Measurements from ENCODE around the gene BRCC3. TPM values are rescaled to one million over a fixed set of nuclear protein-coding genes. Genes with fewer than 3 reads are reported as not detected.

BRCC3 gene
- polyA plus RNA-seq, 1 of the 3 experiments (the other 2 are of a cell fraction) = 11.2 TPM

DNA sequence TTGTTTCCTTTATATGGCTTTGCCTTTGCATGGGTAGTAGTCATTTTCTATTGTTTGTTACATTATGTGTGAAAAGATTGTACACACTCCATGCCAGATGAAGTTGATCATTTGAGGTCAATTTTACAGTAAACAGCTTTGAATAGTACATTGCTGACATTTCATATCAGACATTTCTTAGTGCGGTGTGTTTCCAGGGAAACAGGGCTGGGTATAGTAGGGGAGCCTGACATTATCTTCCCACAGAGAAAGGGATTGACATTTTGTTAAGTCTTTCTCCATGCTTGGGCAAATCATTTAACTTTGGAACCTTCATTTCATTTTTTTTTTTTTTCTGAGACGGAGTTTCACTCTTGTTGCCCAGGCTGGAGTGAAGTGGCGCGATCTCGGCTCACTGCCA lies 39.7 kb upstream of the BRCC3 start:
- no peak for DNase-seq
- ChIA-PET CTCF (no interaction called here), POLR2A (no interaction called here)
- H3K9me2 ChIP-seq = no peaks in the 10 kb centered on the region
- H3F3A ChIP-seq (replicated peaks; ENCODE audit: insufficient read depth) = peaks cover 4% of the 10 kb centered on the region
- H3K4me1 ChIP-seq (ENCODE audit: control insufficient read depth in 1 of 2, insufficient read depth in 2 of 2, low read depth in 1 of 2, low read length in 1 of 2) = no peaks in the 10 kb centered on the region; a peak in 1 of 4 replicates
- TF ChIP-seq GABPA (IDR thresholded peaks at IDR 0.05; ENCODE audit: low read depth) (no peak), TEAD4 (IDR thresholded peaks at IDR 0.05; ENCODE audit: borderline replicate concordance, insufficient read depth) (no peak), MEF2A (IDR thresholded peaks at IDR 0.05; ENCODE audit: borderline replicate concordance, low read depth) (no peak), EP300 (IDR thresholded peaks at IDR 0.05; ENCODE audit: borderline replicate concordance in 1 of 2, low read depth in 1 of 2, low read length in 1 of 2) (no peak), TAF1 (IDR thresholded peaks at IDR 0.05; ENCODE audit: borderline replicate concordance, low read depth, low read length) (no peak), RAD21 (IDR thresholded peaks at IDR 0.05; ENCODE audit: low read length) (no peak), ELF1 (IDR thresholded peaks at IDR 0.05) (no peak), NFIC (IDR thresholded peaks at IDR 0.05; ENCODE audit: borderline replicate concordance) (no peak), JUND (IDR thresholded peaks at IDR 0.05) (no peak), CHD2 (IDR thresholded peaks at IDR 0.05; ENCODE audit: low read length, partially characterized antibody) (no peak), FOSL2 (IDR thresholded peaks at IDR 0.05; ENCODE audit: borderline replicate concordance, low read depth) (no peak), YY1 (IDR thresholded peaks at IDR 0.05; ENCODE audit: low read depth) (no peak), RFX5 (IDR thresholded peaks at IDR 0.05; ENCODE audit: low read length) (no peak)
- TF ChIP-seq, protein P1, sequence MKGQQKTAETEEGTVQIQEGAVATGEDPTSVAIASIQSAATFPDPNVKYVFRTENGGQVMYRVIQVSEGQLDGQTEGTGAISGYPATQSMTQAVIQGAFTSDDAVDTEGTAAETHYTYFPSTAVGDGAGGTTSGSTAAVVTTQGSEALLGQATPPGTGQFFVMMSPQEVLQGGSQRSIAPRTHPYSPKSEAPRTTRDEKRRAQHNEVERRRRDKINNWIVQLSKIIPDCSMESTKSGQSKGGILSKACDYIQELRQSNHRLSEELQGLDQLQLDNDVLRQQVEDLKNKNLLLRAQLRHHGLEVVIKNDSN (IDR thresholded peaks at IDR 0.05; ENCODE audit: borderline replicate concordance, low read depth) = no peak
- TF ChIP-seq, protein P2, sequence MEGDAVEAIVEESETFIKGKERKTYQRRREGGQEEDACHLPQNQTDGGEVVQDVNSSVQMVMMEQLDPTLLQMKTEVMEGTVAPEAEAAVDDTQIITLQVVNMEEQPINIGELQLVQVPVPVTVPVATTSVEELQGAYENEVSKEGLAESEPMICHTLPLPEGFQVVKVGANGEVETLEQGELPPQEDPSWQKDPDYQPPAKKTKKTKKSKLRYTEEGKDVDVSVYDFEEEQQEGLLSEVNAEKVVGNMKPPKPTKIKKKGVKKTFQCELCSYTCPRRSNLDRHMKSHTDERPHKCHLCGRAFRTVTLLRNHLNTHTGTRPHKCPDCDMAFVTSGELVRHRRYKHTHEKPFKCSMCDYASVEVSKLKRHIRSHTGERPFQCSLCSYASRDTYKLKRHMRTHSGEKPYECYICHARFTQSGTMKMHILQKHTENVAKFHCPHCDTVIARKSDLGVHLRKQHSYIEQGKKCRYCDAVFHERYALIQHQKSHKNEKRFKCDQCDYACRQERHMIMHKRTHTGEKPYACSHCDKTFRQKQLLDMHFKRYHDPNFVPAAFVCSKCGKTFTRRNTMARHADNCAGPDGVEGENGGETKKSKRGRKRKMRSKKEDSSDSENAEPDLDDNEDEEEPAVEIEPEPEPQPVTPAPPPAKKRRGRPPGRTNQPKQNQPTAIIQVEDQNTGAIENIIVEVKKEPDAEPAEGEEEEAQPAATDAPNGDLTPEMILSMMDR (IDR thresholded peaks at IDR 0.05) = no peak
- TF ChIP-seq, protein P3, sequence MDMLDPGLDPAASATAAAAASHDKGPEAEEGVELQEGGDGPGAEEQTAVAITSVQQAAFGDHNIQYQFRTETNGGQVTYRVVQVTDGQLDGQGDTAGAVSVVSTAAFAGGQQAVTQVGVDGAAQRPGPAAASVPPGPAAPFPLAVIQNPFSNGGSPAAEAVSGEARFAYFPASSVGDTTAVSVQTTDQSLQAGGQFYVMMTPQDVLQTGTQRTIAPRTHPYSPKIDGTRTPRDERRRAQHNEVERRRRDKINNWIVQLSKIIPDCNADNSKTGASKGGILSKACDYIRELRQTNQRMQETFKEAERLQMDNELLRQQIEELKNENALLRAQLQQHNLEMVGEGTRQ (IDR thresholded peaks at IDR 0.05; ENCODE audit: borderline replicate concordance, low read depth, low read length) = no peak
- TF ChIP-seq, protein P4, sequence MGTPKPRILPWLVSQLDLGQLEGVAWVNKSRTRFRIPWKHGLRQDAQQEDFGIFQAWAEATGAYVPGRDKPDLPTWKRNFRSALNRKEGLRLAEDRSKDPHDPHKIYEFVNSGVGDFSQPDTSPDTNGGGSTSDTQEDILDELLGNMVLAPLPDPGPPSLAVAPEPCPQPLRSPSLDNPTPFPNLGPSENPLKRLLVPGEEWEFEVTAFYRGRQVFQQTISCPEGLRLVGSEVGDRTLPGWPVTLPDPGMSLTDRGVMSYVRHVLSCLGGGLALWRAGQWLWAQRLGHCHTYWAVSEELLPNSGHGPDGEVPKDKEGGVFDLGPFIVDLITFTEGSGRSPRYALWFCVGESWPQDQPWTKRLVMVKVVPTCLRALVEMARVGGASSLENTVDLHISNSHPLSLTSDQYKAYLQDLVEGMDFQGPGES (IDR thresholded peaks at IDR 0.05; ENCODE audit: low read depth, low read length) = no peak
- TF ChIP-seq, protein P5, sequence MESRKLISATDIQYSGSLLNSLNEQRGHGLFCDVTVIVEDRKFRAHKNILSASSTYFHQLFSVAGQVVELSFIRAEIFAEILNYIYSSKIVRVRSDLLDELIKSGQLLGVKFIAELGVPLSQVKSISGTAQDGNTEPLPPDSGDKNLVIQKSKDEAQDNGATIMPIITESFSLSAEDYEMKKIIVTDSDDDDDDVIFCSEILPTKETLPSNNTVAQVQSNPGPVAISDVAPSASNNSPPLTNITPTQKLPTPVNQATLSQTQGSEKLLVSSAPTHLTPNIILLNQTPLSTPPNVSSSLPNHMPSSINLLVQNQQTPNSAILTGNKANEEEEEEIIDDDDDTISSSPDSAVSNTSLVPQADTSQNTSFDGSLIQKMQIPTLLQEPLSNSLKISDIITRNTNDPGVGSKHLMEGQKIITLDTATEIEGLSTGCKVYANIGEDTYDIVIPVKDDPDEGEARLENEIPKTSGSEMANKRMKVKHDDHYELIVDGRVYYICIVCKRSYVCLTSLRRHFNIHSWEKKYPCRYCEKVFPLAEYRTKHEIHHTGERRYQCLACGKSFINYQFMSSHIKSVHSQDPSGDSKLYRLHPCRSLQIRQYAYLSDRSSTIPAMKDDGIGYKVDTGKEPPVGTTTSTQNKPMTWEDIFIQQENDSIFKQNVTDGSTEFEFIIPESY (IDR thresholded peaks at IDR 0.05; ENCODE audit: borderline replicate concordance, low read depth) = no peak
- peaks cover 52% of the 10 kb centered on the region for H3K79me2 ChIP-seq (ENCODE audit: insufficient read depth)
- no peaks in the 10 kb centered on the region for H3K9me3 ChIP-seq
- H3K27me3 ChIP-seq (ENCODE audit: insufficient read depth) = no peaks in the 10 kb centered on the region
- H3K27ac ChIP-seq (ENCODE audit: low read depth in 2 of 2, low read length in 1 of 2) = no peak overlapping the region
- no peak overlapping the region for H2AFZ ChIP-seq (ENCODE audit: low read depth)
- no peaks in the 10 kb centered on the region for H4K20me1 ChIP-seq (ENCODE audit: insufficient read depth)
- H3K4me2 ChIP-seq = no peak overlapping the region
- no peak overlapping the region for H3K4me3 ChIP-seq (ENCODE audit: low read depth in 2 of 2, low read length in 1 of 2)
- H3K9ac ChIP-seq = no peak overlapping the region
- H3K36me3 ChIP-seq (replicated peaks in 1 of 2; ENCODE audit: control insufficient read depth in 1 of 2, insufficient read depth in 2 of 2, low read length in 1 of 2) = peaks cover 0 to 11% of the 10 kb centered on the region in 2 experiments
- WGBS (ENCODE audit: low lambda C conversion rate) = 34% methylated on average over 5 of the region's 5 CpGs
